HEK293 (cell line): ENCODE results near the gene ZSCAN12.

ENCODE experiments used
- BCL11A ChIP-seq: fragments of 450-650 bp; formaldehyde crosslinking; IDR thresholded peaks from 2 replicates; pipeline ENCODE4 v1.5.1; 2016; ENCODE audit warnings: low read depth, missing biosample characterization, missing genetic modification characterization
- OVOL3 ChIP-seq: fragments of 450-650 bp; formaldehyde crosslinking; IDR thresholded peaks from 2 replicates; pipeline ENCODE4 v1.5.1; 2016; ENCODE audit warnings: missing biosample characterization, missing genetic modification characterization
- PRDM2 ChIP-seq: fragments of 450-650 bp; formaldehyde crosslinking; IDR thresholded peaks from 2 replicates; pipeline ENCODE4 v1.5.1; 2016; ENCODE audit warnings: missing biosample characterization, missing genetic modification characterization, borderline replicate concordance
- RBAK ChIP-seq: fragments of 450-650 bp; formaldehyde crosslinking; IDR thresholded peaks from 2 replicates; pipeline ENCODE4 v1.5.1; 2016; ENCODE audit warnings: missing biosample characterization, missing genetic modification characterization
- SETDB1 ChIP-seq: IDR thresholded peaks from one replicate; pipeline ENCODE4 v1.6.1; 2017; ENCODE audit warnings: mild to moderate bottlenecking, low read length, moderate library complexity, mixed read lengths; ENCODE audit not compliant: insufficient read length
- ZBTB26 ChIP-seq: fragments of 450-650 bp; formaldehyde crosslinking; optimal IDR thresholded peaks from 2 replicates; pipeline ENCODE3; 2016; ENCODE audit warnings: missing biosample characterization, mild to moderate bottlenecking, missing genetic modification characterization
- ZBTB7A ChIP-seq: fragments of 450-650 bp; formaldehyde crosslinking; IDR thresholded peaks from 2 replicates; pipeline ENCODE4 v1.5.1; 2016; ENCODE audit warnings: low read depth, missing biosample characterization, missing genetic modification characterization
- ZFP69B ChIP-seq: fragments of 450-650 bp; formaldehyde crosslinking; IDR thresholded peaks from 2 replicates; pipeline ENCODE4 v1.5.1; 2016; ENCODE audit warnings: missing biosample characterization, missing genetic modification characterization
- ZNF132 ChIP-seq: fragments of 450-650 bp; formaldehyde crosslinking; IDR thresholded peaks from 2 replicates; pipeline ENCODE4 v1.5.1; 2017; ENCODE audit warnings: missing biosample characterization, missing genetic modification characterization, borderline replicate concordance
- ZNF138 ChIP-seq: fragments of 450-650 bp; formaldehyde crosslinking; IDR thresholded peaks from 2 replicates; pipeline ENCODE4 v1.5.1; 2016; ENCODE audit warnings: missing biosample characterization, missing genetic modification characterization, borderline replicate concordance
- ZNF248 ChIP-seq: fragments of 450-650 bp; formaldehyde crosslinking; IDR thresholded peaks from 2 replicates; pipeline ENCODE4 v1.5.1; 2017; ENCODE audit warnings: missing biosample characterization, missing genetic modification characterization
- ZNF292 ChIP-seq: fragments of 450-650 bp; formaldehyde crosslinking; IDR thresholded peaks from 2 replicates; pipeline ENCODE4 v1.5.1; 2016; ENCODE audit warnings: low read depth, missing biosample characterization, missing genetic modification characterization, borderline replicate concordance
- ZNF311 ChIP-seq: fragments of 450-650 bp; formaldehyde crosslinking; IDR thresholded peaks from 2 replicates; pipeline ENCODE4 v1.5.1; 2017; ENCODE audit warnings: missing biosample characterization, missing genetic modification characterization, borderline replicate concordance
- ZNF398 ChIP-seq: fragments of 450-650 bp; formaldehyde crosslinking; IDR thresholded peaks from 2 replicates; pipeline ENCODE4 v1.5.1; 2017; ENCODE audit warnings: missing biosample characterization, missing genetic modification characterization
- ZNF518A ChIP-seq: fragments of 450-650 bp; formaldehyde crosslinking; conservative IDR thresholded peaks from 2 replicates; pipeline ENCODE4 v1.5.1; 2016; ENCODE audit warnings: low read depth, missing biosample characterization, missing genetic modification characterization
- ZNF585B ChIP-seq: fragments of 450-650 bp; formaldehyde crosslinking; IDR thresholded peaks from 2 replicates; pipeline ENCODE4 v1.5.1; 2016; ENCODE audit warnings: missing biosample characterization, missing genetic modification characterization
- ZNF660 ChIP-seq: fragments of 450-650 bp; IDR thresholded peaks from 2 replicates; pipeline ENCODE4 v1.5.1; 2018; ENCODE audit warnings: missing biosample characterization, mild to moderate bottlenecking, missing genetic modification characterization
- TF ChIP-seq, protein P1 (sequence below): fragments of 450-650 bp; formaldehyde crosslinking; IDR thresholded peaks from 2 replicates; pipeline ENCODE4 v1.5.1; 2017; ENCODE audit warnings: missing biosample characterization, mild to moderate bottlenecking, missing genetic modification characterization, moderate library complexity
- TF ChIP-seq, protein P2 (sequence below): fragments of 450-650 bp; formaldehyde crosslinking; IDR thresholded peaks from 2 replicates; pipeline ENCODE4; 2016; ENCODE audit warnings: missing biosample characterization, missing genetic modification characterization
- TF ChIP-seq, protein P3 (sequence below): fragments of 450-650 bp; formaldehyde crosslinking; IDR thresholded peaks from 2 replicates; pipeline ENCODE4 v1.5.1; 2016; ENCODE audit warnings: missing biosample characterization, missing genetic modification characterization

Gene ZSCAN12

GRCh38 chr6:28443112-28443773 is 43.7 kb upstream of the ZSCAN12 start, which contains the start of gene ZSCAN23 (continued):
- no peak for TF ChIP-seq PRDM2 (tag by site-specific recombination)
- TF ChIP-seq, protein P1, sequence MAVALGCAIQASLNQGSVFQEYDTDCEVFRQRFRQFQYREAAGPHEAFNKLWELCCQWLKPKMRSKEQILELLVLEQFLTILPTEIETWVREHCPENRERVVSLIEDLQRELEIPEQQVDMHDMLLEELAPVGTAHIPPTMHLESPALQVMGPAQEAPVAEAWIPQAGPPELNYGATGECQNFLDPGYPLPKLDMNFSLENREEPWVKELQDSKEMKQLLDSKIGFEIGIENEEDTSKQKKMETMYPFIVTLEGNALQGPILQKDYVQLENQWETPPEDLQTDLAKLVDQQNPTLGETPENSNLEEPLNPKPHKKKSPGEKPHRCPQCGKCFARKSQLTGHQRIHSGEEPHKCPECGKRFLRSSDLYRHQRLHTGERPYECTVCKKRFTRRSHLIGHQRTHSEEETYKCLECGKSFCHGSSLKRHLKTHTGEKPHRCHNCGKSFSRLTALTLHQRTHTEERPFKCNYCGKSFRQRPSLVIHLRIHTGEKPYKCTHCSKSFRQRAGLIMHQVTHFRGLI, result no peak
- peak; percentile 22 for TF ChIP-seq ZBTB26
- TF ChIP-seq, protein P2, sequence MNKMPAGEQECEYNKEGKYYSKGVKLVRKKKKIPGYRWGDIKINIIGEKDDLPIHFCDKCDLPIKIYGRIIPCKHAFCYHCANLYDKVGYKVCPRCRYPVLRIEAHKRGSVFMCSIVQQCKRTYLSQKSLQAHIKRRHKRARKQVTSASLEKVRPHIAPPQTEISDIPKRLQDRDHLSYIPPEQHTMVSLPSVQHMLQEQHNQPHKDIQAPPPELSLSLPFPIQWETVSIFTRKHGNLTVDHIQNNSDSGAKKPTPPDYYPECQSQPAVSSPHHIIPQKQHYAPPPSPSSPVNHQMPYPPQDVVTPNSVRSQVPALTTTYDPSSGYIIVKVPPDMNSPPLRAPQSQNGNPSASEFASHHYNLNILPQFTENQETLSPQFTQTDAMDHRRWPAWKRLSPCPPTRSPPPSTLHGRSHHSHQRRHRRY (tag by site-specific recombination), result no peak
- no peak for TF ChIP-seq ZNF585B (tag by site-specific recombination)
- no peak; the same call in 1 of the 2 replicates for TF ChIP-seq ZBTB7A (tag by site-specific recombination)
- no peak for TF ChIP-seq BCL11A (tag by site-specific recombination)
- no peak for TF ChIP-seq ZNF248
- no peak for TF ChIP-seq RBAK (tag by site-specific recombination)
- TF ChIP-seq SETDB1, result peak; percentile 30
- TF ChIP-seq ZNF132 (tag by site-specific recombination), result no peak
- TF ChIP-seq OVOL3, result peak; percentile 34; the same call in 1 of the 2 replicates
- no peak for TF ChIP-seq ZNF292 (tag by site-specific recombination)
- peak; percentile 69 for TF ChIP-seq ZNF660 (tag by site-specific recombination)
- TF ChIP-seq ZNF138 (tag by site-specific recombination), result no peak
- no peak for TF ChIP-seq ZNF311 (tag by site-specific recombination)
- no peak for TF ChIP-seq ZNF398 (tag by site-specific recombination)
- TF ChIP-seq, protein P3, sequence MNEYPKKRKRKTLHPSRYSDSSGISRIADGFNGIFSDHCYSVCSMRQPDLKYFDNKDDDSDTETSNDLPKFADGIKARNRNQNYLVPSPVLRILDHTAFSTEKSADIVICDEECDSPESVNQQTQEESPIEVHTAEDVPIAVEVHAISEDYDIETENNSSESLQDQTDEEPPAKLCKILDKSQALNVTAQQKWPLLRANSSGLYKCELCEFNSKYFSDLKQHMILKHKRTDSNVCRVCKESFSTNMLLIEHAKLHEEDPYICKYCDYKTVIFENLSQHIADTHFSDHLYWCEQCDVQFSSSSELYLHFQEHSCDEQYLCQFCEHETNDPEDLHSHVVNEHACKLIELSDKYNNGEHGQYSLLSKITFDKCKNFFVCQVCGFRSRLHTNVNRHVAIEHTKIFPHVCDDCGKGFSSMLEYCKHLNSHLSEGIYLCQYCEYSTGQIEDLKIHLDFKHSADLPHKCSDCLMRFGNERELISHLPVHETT (tag by site-specific recombination), result no peak; the same call in 1 of the 2 replicates
- no peak for TF ChIP-seq ZFP69B (tag by site-specific recombination)
- peak; percentile 99 for TF ChIP-seq ZNF518A
